ENCODE data around the gene GPR37L1. TPM values are rescaled to one million over a fixed set of nuclear protein-coding genes. Genes with fewer than 3 reads are reported as not detected.
"Not testable (repeated sequence)": the region's sequence is repeated elsewhere in the genome, so short reads cannot be mapped to it uniquely, and the experiment has no call there.

GPR37L1 gene
- total RNA-seq, 2 donors from 2014 or later, result not detected

DNA sequence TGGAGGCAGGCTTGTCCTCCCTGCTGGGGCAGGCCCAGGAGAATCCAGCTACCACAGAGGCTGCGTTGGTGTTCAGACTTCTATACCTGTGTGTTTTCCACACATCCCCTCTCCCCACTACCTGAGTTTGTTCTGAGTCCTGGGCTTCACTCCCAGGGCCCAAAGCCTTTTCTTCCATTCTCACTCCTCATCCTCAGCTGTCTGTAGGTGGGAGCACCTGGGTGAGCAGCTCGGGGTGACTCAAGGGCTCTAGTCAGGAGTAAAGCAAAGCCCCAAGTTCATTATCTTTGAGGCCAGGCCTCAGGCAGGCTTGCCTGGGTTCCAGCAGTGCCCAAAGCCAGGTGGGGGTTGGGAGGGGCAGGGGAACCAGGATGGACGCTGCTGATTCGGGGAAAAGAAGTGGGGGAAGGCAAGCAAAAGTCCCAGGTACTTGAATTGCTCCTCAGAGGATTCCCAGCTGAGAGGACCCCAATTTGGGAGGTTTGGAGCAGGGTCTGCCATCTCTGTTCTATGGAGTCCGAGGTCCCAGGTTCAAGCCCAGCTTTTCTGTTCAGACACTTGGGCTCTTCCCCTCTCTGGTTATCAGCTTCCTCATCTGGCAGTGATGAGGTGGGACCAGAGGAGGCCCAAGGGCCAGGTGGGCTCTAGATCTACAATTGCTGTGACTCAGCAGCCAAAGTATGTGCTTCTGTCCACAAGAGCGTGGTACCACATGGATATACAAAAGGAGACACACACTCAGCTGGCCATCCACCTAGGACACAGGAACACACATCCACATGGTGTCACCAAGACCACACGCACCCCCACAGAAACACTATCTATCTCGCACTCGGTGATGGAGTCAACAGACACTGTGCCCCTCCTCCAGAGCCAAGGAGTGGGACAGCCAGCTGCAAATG is 43.5 kb downstream of the GPR37L1 start:
- DNase-seq (no peak), ATAC-seq (no peak)
- Mint-ChIP-seq H3K27ac (peak overlapping the region; percentile 98), H3K4me1 (peaks cover 46% of the 10 kb centered on the region), H3K36me3 (ENCODE audit: low read depth) (no peaks in the 10 kb centered on the region), H3K4me3 (peak overlapping the region; percentile 97), H3K27me3 (no peaks in the 10 kb centered on the region)
- H3K9me3 ChIP-seq (ENCODE audit: control insufficient read depth, low read length, poor library complexity, severe bottlenecking), result no peaks in the 10 kb centered on the region

DNA sequence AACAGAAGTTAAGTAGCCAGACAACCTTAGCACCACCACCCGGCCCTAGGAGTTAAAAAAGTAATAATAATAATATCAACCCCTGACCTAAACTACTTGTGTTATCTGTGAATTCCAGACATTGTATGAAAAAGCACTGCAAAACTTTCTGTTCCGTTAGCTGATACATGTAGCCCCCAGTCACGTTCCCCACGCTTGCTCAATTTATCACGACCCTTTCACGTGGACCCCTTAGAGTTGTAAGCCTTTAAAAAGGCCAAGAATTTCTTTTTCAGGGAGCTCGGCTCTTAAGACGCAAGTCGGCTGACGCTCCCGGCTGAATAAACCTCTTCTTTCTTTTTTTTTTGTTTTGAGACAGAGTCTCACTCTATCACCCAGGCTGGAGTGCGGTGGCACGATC is 44.3 kb downstream of the GPR37L1 start:
- H3K4me1 Mint-ChIP-seq, result peaks cover 42% of the 10 kb centered on the region
- H3K27me3 Mint-ChIP-seq; H3K27ac Mint-ChIP-seq; DNase-seq; ATAC-seq; H3K9me3 ChIP-seq (ENCODE audit: control insufficient read depth, low read length, poor library complexity, severe bottlenecking); H3K4me3 Mint-ChIP-seq; H3K36me3 Mint-ChIP-seq (ENCODE audit: low read depth): not testable (repeated sequence)

DNA sequence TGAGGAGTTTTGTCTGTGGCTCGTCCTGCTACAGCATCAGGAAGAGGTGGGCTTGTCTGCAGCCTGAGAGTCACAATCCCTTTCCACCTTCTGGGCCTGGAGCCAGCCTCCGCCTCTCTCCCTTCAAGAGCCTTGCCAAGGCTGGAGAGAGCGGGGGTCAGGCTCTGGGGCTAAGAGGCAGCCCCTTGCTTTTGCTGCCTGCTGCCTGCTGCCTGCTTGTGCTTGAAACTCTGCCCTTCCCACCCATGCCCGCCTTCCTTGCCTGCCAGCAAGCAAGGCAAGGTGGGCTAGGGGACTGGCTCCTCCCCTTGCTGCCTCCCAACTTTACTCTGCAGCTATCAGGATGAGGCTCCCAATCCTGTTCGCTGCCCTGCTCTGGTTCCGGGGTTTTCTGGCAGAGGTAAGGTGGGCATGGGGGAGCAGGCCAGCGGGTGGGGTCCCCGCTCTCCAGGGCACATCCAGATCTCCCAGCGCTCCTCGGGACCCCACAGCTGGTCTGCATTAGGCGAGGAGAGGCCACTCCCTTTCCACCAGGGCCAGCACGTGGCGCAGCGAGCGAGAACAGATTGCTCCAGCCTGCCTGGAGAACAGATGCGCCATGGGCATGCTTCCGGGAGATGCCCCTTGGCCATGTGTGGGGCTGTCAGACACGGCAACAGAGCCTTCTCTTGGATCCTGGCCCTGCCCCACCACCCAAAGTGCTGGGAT is 45.1 kb downstream of the GPR37L1 start:
- no peak overlapping the region for H3K27ac Mint-ChIP-seq
- H3K27me3 Mint-ChIP-seq, result no peaks in the 10 kb centered on the region
- H3K9me3 ChIP-seq (ENCODE audit: control insufficient read depth, low read length, poor library complexity, severe bottlenecking), result no peaks in the 10 kb centered on the region
- no peaks in the 10 kb centered on the region for H3K36me3 Mint-ChIP-seq (ENCODE audit: low read depth)
- ATAC-seq, result no peak
- peaks cover 36% of the 10 kb centered on the region for H3K4me1 Mint-ChIP-seq
- no peak overlapping the region for H3K4me3 Mint-ChIP-seq
- no peak for DNase-seq

GRCh38 chr1:202168861-202169260 is 46.1 kb downstream of the GPR37L1 start:
- Mint-ChIP-seq H3K27ac (no peak overlapping the region), H3K4me1 (peaks cover 29% of the 10 kb centered on the region), H3K4me3 (no peak overlapping the region), H3K36me3 (ENCODE audit: low read depth) (no peaks in the 10 kb centered on the region), H3K27me3 (no peaks in the 10 kb centered on the region)
- ATAC-seq (no peak), DNase-seq (no peak)
- no peaks in the 10 kb centered on the region for H3K9me3 ChIP-seq (ENCODE audit: control insufficient read depth, low read length, poor library complexity, severe bottlenecking)

- DNase-seq, result no peak
- Mint-ChIP-seq H3K4me1 (peaks cover 17% of the 10 kb centered on the region), H3K4me3 (no peak overlapping the region), H3K27me3 (no peaks in the 10 kb centered on the region), H3K27ac (peak overlapping the region; percentile 19), H3K36me3 (ENCODE audit: low read depth) (no peaks in the 10 kb centered on the region)
- no peaks in the 10 kb centered on the region for H3K9me3 ChIP-seq (ENCODE audit: control insufficient read depth, low read length, poor library complexity, severe bottlenecking)
- peak; percentile 52 for ATAC-seq
Observed at GRCh38 chr1:202170726-202171125, 48.0 kb downstream of the GPR37L1 start.

GRCh38 chr1:202171292-202172014 is 48.7 kb downstream of the GPR37L1 start:
- H3K27me3 Mint-ChIP-seq, result no peaks in the 10 kb centered on the region
- ATAC-seq, result no peak
- H3K4me1 Mint-ChIP-seq, result peaks cover 15% of the 10 kb centered on the region
- no peaks in the 10 kb centered on the region for H3K9me3 ChIP-seq (ENCODE audit: control insufficient read depth, low read length, poor library complexity, severe bottlenecking)
- no peak overlapping the region for H3K4me3 Mint-ChIP-seq
- H3K36me3 Mint-ChIP-seq (ENCODE audit: low read depth), result no peaks in the 10 kb centered on the region
- no peak for DNase-seq
- no peak overlapping the region for H3K27ac Mint-ChIP-seq

- DNase-seq, result no peak
- Mint-ChIP-seq H3K27me3 (no peaks in the 10 kb centered on the region), H3K36me3 (ENCODE audit: low read depth) (no peaks in the 10 kb centered on the region), H3K4me3 (no peak overlapping the region), H3K27ac (no peak overlapping the region), H3K4me1 (peaks cover 12% of the 10 kb centered on the region)
- H3K9me3 ChIP-seq (ENCODE audit: control insufficient read depth, low read length, poor library complexity, severe bottlenecking), result no peaks in the 10 kb centered on the region
- ATAC-seq, result no peak
Observed at GRCh38 chr1:202172015-202172355, 49.3 kb downstream of the GPR37L1 start.

GRCh38 chr1:202173993-202174392 is 51.3 kb downstream of the GPR37L1 start:
- no peak overlapping the region for H3K27ac Mint-ChIP-seq
- H3K36me3 Mint-ChIP-seq (ENCODE audit: low read depth), result no peaks in the 10 kb centered on the region
- H3K4me3 Mint-ChIP-seq, result no peak overlapping the region
- DNase-seq (no peak), ATAC-seq (no peak)
- H3K27me3 Mint-ChIP-seq, result no peaks in the 10 kb centered on the region
- H3K9me3 ChIP-seq (ENCODE audit: control insufficient read depth, low read length, poor library complexity, severe bottlenecking), result no peaks in the 10 kb centered on the region
- peaks cover 9% of the 10 kb centered on the region for H3K4me1 Mint-ChIP-seq

DNA sequence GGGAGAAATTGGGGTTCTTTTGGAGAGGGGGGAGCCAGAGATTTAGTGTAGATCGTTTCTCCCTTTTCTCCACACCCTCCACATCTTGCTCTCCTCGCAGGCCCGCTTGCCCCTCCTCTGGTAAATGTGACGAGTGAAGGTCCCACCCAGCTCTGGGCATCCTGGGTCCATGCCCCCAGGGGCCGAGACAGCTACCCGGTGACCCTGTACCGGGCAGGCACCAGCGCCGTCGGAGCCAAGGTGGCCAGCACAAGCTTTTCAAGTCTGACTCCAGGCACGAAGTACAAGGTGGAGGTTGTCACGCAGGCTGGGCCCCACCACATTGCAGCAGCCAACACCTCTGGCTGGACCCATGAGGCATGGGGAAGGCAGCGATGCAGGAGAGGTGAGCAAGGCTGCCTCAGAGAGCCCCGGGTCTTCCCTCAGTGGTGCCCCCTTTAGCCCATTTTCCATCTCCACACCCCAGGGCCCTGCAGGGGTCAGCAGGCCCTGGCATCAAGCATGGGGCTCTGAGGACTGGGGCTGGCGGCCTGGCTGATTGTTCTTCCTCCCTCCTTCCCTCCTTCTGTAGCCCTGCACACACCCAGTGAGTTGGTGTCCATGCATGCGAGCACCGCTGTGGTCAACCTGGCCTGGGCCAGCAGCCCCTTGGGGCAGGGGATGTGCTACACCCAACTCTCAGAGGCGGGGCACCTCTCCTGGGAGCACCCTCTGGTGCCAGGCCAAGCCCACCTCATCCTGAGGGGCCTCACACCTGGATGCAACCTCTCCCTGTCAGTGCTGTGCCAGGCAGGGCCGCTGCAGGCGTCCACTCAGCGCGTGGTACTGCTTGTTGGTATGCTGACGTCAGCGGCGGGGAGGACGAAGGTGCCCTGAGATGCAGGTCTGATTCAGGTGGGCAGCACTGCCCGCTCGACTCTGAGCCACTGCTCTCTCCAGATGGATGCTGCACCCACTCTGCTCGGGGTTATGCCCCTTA is 54.5 kb downstream of the GPR37L1 start:
- peaks cover 3% of the 10 kb centered on the region for H3K36me3 Mint-ChIP-seq (ENCODE audit: low read depth)
- ATAC-seq, result no peak
- no peak overlapping the region for H3K4me3 Mint-ChIP-seq
- H3K27me3 Mint-ChIP-seq, result no peaks in the 10 kb centered on the region
- no peak overlapping the region for H3K27ac Mint-ChIP-seq
- no peak for DNase-seq
- H3K4me1 Mint-ChIP-seq, result peaks cover 4% of the 10 kb centered on the region
- H3K9me3 ChIP-seq (ENCODE audit: control insufficient read depth, low read length, poor library complexity, severe bottlenecking), result no peaks in the 10 kb centered on the region

GRCh38 chr1:202179828-202180750 is 57.4 kb downstream of the GPR37L1 start:
- Mint-ChIP-seq H3K36me3 (ENCODE audit: low read depth) (peaks cover 3% of the 10 kb centered on the region), H3K4me3 (no peak overlapping the region), H3K27ac (no peak overlapping the region), H3K27me3 (peaks cover 5% of the 10 kb centered on the region), H3K4me1 (peaks cover 12% of the 10 kb centered on the region)
- ATAC-seq, result no peak
- no peaks in the 10 kb centered on the region for H3K9me3 ChIP-seq (ENCODE audit: control insufficient read depth, low read length, poor library complexity, severe bottlenecking)
- DNase-seq, result no peak

- not testable (repeated sequence) for H3K27me3 Mint-ChIP-seq; H3K27ac Mint-ChIP-seq; DNase-seq; ATAC-seq; H3K36me3 Mint-ChIP-seq (ENCODE audit: low read depth); H3K9me3 ChIP-seq (ENCODE audit: control insufficient read depth, low read length, poor library complexity, severe bottlenecking); H3K4me3 Mint-ChIP-seq
- H3K4me1 Mint-ChIP-seq, result peaks cover 12% of the 10 kb centered on the region
Observed at GRCh38 chr1:202180751-202181139, 58.0 kb downstream of the GPR37L1 start.

DNA sequence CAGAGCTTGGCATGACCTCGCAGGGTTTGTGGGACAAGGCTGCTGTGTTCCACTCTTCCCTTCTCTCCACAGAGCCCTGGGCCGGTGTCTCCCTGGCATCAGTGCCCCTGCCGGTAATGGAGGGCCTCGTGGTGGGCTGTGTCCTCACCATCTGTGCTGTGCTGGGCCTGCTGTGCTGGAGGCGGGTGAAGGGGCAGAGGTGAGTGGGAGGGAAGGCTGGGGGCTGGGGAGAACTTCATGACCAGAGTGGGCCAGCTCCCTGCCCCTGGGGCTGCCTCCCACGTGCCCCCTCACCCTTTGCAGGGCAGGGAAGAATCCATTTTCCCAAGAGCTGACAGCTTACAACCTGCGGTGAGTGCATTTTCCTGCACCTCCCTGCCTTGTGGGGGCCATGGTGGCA is 58.9 kb downstream of the GPR37L1 start:
- Mint-ChIP-seq H3K27me3 (peaks cover 5% of the 10 kb centered on the region), H3K36me3 (ENCODE audit: low read depth) (peaks cover 3% of the 10 kb centered on the region), H3K27ac (no peak overlapping the region), H3K4me3 (no peak overlapping the region), H3K4me1 (peaks cover 12% of the 10 kb centered on the region)
- no peak for DNase-seq
- no peaks in the 10 kb centered on the region for H3K9me3 ChIP-seq (ENCODE audit: control insufficient read depth, low read length, poor library complexity, severe bottlenecking)
- ATAC-seq, result no peak
